HG03439 (cell line): ENCODE measurements around the gene RSPRY1.

Experiments
- ATAC-seq: cut with Tn5 transposase; IDR thresholded peaks from one replicate; pipeline ENCODE4 v1.9.1; 2021; ENCODE audit warnings: mild to moderate bottlenecking, moderate library complexity; ENCODE audit not compliant: unreplicated experiment

RSPRY1 gene

GRCh38 chr16:57152096-57153093 is 33.7 kb upstream of the RSPRY1 start:
- no peak for ATAC-seq

- ATAC-seq: no peak
Measured at GRCh38 chr16:57153841-57154240, 32.3 kb upstream of the RSPRY1 start.

GRCh38 chr16:57155702-57156350 is 30.3 kb upstream of the RSPRY1 start:
- no peak for ATAC-seq

GRCh38 chr16:57156351-57156703 is 29.8 kb upstream of the RSPRY1 start:
- ATAC-seq: no peak

GRCh38 chr16:57157533-57157932 is 28.6 kb upstream of the RSPRY1 start:
- no peak for ATAC-seq

- no peak for ATAC-seq
Measured at GRCh38 chr16:57159447-57159846, 26.7 kb upstream of the RSPRY1 start.

- no peak for ATAC-seq
Measured at GRCh38 chr16:57163842-57164241, 22.3 kb upstream of the RSPRY1 start.

- ATAC-seq: no peak
Measured at GRCh38 chr16:57165483-57165882, 20.6 kb upstream of the RSPRY1 start.

GRCh38 chr16:57165938-57166337 is 20.2 kb upstream of the RSPRY1 start:
- ATAC-seq: no peak

GRCh38 chr16:57166451-57166850 is 19.7 kb upstream of the RSPRY1 start:
- ATAC-seq: no peak

GRCh38 chr16:57166951-57167350 is 19.2 kb upstream of the RSPRY1 start:
- ATAC-seq: no peak

GRCh38 chr16:57167538-57167937 is 18.6 kb upstream of the RSPRY1 start:
- no peak for ATAC-seq

- no peak for ATAC-seq
Measured at GRCh38 chr16:57167953-57168352, 18.2 kb upstream of the RSPRY1 start.

- ATAC-seq: no peak
Measured at GRCh38 chr16:57169327-57169726, 16.8 kb upstream of the RSPRY1 start.

- no peak for ATAC-seq
Measured at GRCh38 chr16:57172721-57173290, 13.3 kb upstream of the RSPRY1 start.

- ATAC-seq: no peak
Measured at GRCh38 chr16:57175896-57176295, 10.2 kb upstream of the RSPRY1 start.

GRCh38 chr16:57178196-57178595 is 7.9 kb upstream of the RSPRY1 start:
- ATAC-seq: no peak

- no peak for ATAC-seq
Measured at GRCh38 chr16:57178793-57179212, 7.3 kb upstream of the RSPRY1 start.

- ATAC-seq: no peak
Measured at GRCh38 chr16:57179215-57179828, 6.8 kb upstream of the RSPRY1 start.

GRCh38 chr16:57184113-57184512 is 2.0 kb upstream of the RSPRY1 start:
- ATAC-seq: no peak

GRCh38 chr16:57184887-57185445 is 1.2 kb upstream of the RSPRY1 start:
- no peak for ATAC-seq
